ENCODE data around the gene DNAJB14. TPM values are rescaled to one million over a fixed set of nuclear protein-coding genes. Genes with fewer than 3 reads are reported as not detected.
A peak's percentile ranks its signal among the peaks of the same experiment; 100 is the strongest.

DNAJB14 gene
- total RNA-seq, 2 donors from 2014 or later = 46.1 to 60.5 TPM

GRCh38 chr4:99879458-99879857 is 67.0 kb downstream of the DNAJB14 start:
- Mint-ChIP-seq H3K27me3 (ENCODE audit: low read depth) (no peaks in the 10 kb centered on the region), H3K4me1 (ENCODE audit: low read depth) (no peaks in the 10 kb centered on the region), H3K27ac (peak overlapping the region; percentile 60), H3K4me3 (no peak overlapping the region), H3K9me3 (no peaks in the 10 kb centered on the region), H3K36me3 (ENCODE audit: insufficient read depth in 2 of 2) (peaks cover 3 to 11% of the 10 kb centered on the region in 2 donors)
- ATAC-seq (replicated peaks in 1 of 2) (no peak), DNase-seq (no peak)

DNA sequence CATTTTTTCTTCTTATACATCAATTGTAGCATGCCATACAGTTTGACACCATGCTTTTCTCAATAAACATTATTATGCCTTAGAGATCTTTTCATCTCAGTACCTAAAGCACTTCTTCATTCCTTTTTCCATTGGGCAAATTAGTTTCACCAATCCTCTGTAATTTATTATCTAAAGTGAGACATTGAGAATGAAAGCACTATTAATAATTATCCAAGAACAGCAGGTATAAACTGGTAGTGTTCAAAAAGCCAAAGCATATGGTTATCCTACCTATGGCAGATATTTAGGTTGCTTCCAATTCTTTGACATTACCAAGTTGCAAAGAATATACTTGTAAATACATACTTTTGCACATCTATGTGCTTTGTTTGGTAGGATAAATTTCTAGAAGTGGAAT is 67.8 kb downstream of the DNAJB14 start:
- Mint-ChIP-seq H3K36me3 (ENCODE audit: insufficient read depth in 2 of 2) (peaks cover 3 to 12% of the 10 kb centered on the region in 2 donors), H3K9me3 (no peaks in the 10 kb centered on the region), H3K27me3 (ENCODE audit: low read depth) (no peaks in the 10 kb centered on the region), H3K4me3 (no peak overlapping the region), H3K4me1 (ENCODE audit: low read depth) (no peaks in the 10 kb centered on the region), H3K27ac (peak overlapping the region; percentile 50)
- DNase-seq (no peak), ATAC-seq (replicated peaks in 1 of 2) (no peak)

DNA sequence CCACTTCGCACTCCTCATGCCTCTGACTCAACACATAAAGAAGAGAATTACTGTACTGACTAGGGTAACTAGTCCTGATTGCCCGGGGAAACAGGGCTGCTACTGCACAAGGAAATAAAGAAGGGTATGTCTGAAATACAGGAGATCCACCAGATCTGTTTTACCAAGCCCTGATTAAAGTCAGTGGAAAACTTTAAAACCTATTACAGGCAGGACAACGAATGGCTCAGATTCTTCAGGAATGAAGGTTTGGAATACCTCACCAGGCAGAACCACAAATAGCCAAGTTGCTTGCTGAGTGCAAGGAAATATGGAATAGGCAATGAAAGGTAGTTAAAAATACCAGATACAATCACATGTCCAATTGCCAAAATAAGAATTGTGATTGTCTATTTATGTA is 69.5 kb downstream of the DNAJB14 start:
- H3K4me3 Mint-ChIP-seq = no peak overlapping the region
- H3K27ac Mint-ChIP-seq = peak overlapping the region; percentile 7
- H3K27me3 Mint-ChIP-seq (ENCODE audit: low read depth) = no peaks in the 10 kb centered on the region
- peaks cover 16% of the 10 kb centered on the region for H3K4me1 Mint-ChIP-seq (ENCODE audit: low read depth)
- H3K9me3 Mint-ChIP-seq = no peaks in the 10 kb centered on the region
- ATAC-seq (replicated peaks in 1 of 2) (no peak), DNase-seq (no peak)
- H3K36me3 Mint-ChIP-seq (ENCODE audit: insufficient read depth in 2 of 2) = peaks cover 7 to 15% of the 10 kb centered on the region in 2 donors

- Mint-ChIP-seq H3K4me3 (no peak overlapping the region), H3K9me3 (peaks cover 0 to 2% of the 10 kb centered on the region in 2 donors), H3K36me3 (ENCODE audit: insufficient read depth in 2 of 2) (peaks cover 7 to 14% of the 10 kb centered on the region in 2 donors), H3K27ac (no peak overlapping the region), H3K27me3 (ENCODE audit: low read depth) (no peaks in the 10 kb centered on the region), H3K4me1 (ENCODE audit: low read depth) (peaks cover 22% of the 10 kb centered on the region)
- no peak for ATAC-seq (replicated peaks in 1 of 2)
- DNase-seq = no peak
Observed at GRCh38 chr4:99875071-99875470, 71.3 kb downstream of the DNAJB14 start.

- peaks cover 0 to 2% of the 10 kb centered on the region in 2 donors for H3K9me3 Mint-ChIP-seq
- peaks cover 12 to 22% of the 10 kb centered on the region in 2 donors for H3K36me3 Mint-ChIP-seq (ENCODE audit: insufficient read depth in 2 of 2)
- H3K27me3 Mint-ChIP-seq (ENCODE audit: low read depth) = no peaks in the 10 kb centered on the region
- ATAC-seq (replicated peaks in 1 of 2) (no peak), DNase-seq (no peak)
- H3K4me1 Mint-ChIP-seq (ENCODE audit: low read depth) = peaks cover 33% of the 10 kb centered on the region
- H3K4me3 Mint-ChIP-seq = no peak overlapping the region
- no peak overlapping the region for H3K27ac Mint-ChIP-seq
Observed at GRCh38 chr4:99872570-99872969, 73.8 kb downstream of the DNAJB14 start.

GRCh38 chr4:99868126-99868596 is 78.3 kb downstream of the DNAJB14 start:
- Mint-ChIP-seq H3K4me1 (ENCODE audit: low read depth) (peaks cover 41% of the 10 kb centered on the region), H3K4me3 (peak overlapping the region; percentile 41 to 58), H3K27ac (peak overlapping the region; percentile 40), H3K36me3 (ENCODE audit: insufficient read depth in 2 of 2) (peaks cover 12 to 34% of the 10 kb centered on the region in 2 donors), H3K27me3 (ENCODE audit: low read depth) (no peaks in the 10 kb centered on the region), H3K9me3 (peaks cover 0 to 2% of the 10 kb centered on the region in 2 donors)
- DNase-seq (peak; percentile 51 to 59), ATAC-seq (replicated peaks in 1 of 2) (peak; percentile 97 to 99)

- DNase-seq = no peak
- H3K27me3 Mint-ChIP-seq (ENCODE audit: low read depth) = no peaks in the 10 kb centered on the region
- H3K27ac Mint-ChIP-seq = no peak overlapping the region
- ATAC-seq (replicated peaks in 1 of 2) = no peak
- H3K36me3 Mint-ChIP-seq (ENCODE audit: insufficient read depth in 2 of 2) = peaks cover 8 to 30% of the 10 kb centered on the region in 2 donors
- no peaks in the 10 kb centered on the region for H3K9me3 Mint-ChIP-seq
- H3K4me3 Mint-ChIP-seq = no peak overlapping the region
- H3K4me1 Mint-ChIP-seq (ENCODE audit: low read depth) = peaks cover 51% of the 10 kb centered on the region
Observed at GRCh38 chr4:99863804-99864203, 82.6 kb downstream of the DNAJB14 start.

- ATAC-seq (replicated peaks in 1 of 2) (peak; percentile 88 to 92), DNase-seq (peak; percentile 53 to 59)
- H3K27me3 Mint-ChIP-seq (ENCODE audit: low read depth) = no peaks in the 10 kb centered on the region
- peak overlapping the region; percentile 88 for H3K27ac Mint-ChIP-seq
- peaks cover 3 to 21% of the 10 kb centered on the region in 2 donors for H3K36me3 Mint-ChIP-seq (ENCODE audit: insufficient read depth in 2 of 2)
- H3K9me3 Mint-ChIP-seq = no peaks in the 10 kb centered on the region
- peak overlapping the region; percentile 4 to 70 for H3K4me3 Mint-ChIP-seq
- peaks cover 62% of the 10 kb centered on the region for H3K4me1 Mint-ChIP-seq (ENCODE audit: low read depth)
Observed at GRCh38 chr4:99861120-99861905, 85.1 kb downstream of the DNAJB14 start.

GRCh38 chr4:99860521-99860920 is 85.9 kb downstream of the DNAJB14 start:
- ATAC-seq (replicated peaks in 1 of 2) (no peak), DNase-seq (no peak)
- Mint-ChIP-seq H3K27ac (no peak overlapping the region), H3K4me1 (ENCODE audit: low read depth) (peaks cover 70% of the 10 kb centered on the region), H3K4me3 (no peak overlapping the region), H3K27me3 (ENCODE audit: low read depth) (no peaks in the 10 kb centered on the region), H3K9me3 (no peaks in the 10 kb centered on the region), H3K36me3 (ENCODE audit: insufficient read depth in 2 of 2) (peaks cover 2 to 17% of the 10 kb centered on the region in 2 donors)

- Mint-ChIP-seq H3K4me1 (ENCODE audit: low read depth) (peaks cover 79% of the 10 kb centered on the region), H3K27ac (no peak overlapping the region), H3K27me3 (ENCODE audit: low read depth) (no peaks in the 10 kb centered on the region), H3K9me3 (no peaks in the 10 kb centered on the region), H3K36me3 (ENCODE audit: insufficient read depth in 2 of 2) (peaks cover 4 to 20% of the 10 kb centered on the region in 2 donors), H3K4me3 (no peak overlapping the region)
- ATAC-seq (replicated peaks in 1 of 2) (no peak), DNase-seq (no peak)
Observed at GRCh38 chr4:99859618-99860017, 86.8 kb downstream of the DNAJB14 start.

- H3K4me3 Mint-ChIP-seq = peak overlapping the region in 1 of 2 donors; percentile 62
- no peak overlapping the region for H3K27ac Mint-ChIP-seq
- H3K36me3 Mint-ChIP-seq (ENCODE audit: insufficient read depth in 2 of 2) = peaks cover 10 to 26% of the 10 kb centered on the region in 2 donors
- DNase-seq (no peak), ATAC-seq (replicated peaks in 1 of 2) (no peak)
- peaks cover 89% of the 10 kb centered on the region for H3K4me1 Mint-ChIP-seq (ENCODE audit: low read depth)
- H3K9me3 Mint-ChIP-seq = no peaks in the 10 kb centered on the region
- no peaks in the 10 kb centered on the region for H3K27me3 Mint-ChIP-seq (ENCODE audit: low read depth)
Observed at GRCh38 chr4:99857307-99857706, 89.1 kb downstream of the DNAJB14 start.

GRCh38 chr4:99856166-99856565 is 90.3 kb downstream of the DNAJB14 start:
- peaks cover 89% of the 10 kb centered on the region for H3K4me1 Mint-ChIP-seq (ENCODE audit: low read depth)
- ATAC-seq (replicated peaks in 1 of 2) (peak; percentile 32 to 55), DNase-seq (peak in 1 of 2 donors; percentile 40)
- H3K9me3 Mint-ChIP-seq = no peaks in the 10 kb centered on the region
- H3K36me3 Mint-ChIP-seq (ENCODE audit: insufficient read depth in 2 of 2) = peaks cover 10 to 26% of the 10 kb centered on the region in 2 donors
- peak overlapping the region; percentile 41 to 62 for H3K4me3 Mint-ChIP-seq
- H3K27ac Mint-ChIP-seq = peak overlapping the region; percentile 16
- H3K27me3 Mint-ChIP-seq (ENCODE audit: low read depth) = no peaks in the 10 kb centered on the region

DNA sequence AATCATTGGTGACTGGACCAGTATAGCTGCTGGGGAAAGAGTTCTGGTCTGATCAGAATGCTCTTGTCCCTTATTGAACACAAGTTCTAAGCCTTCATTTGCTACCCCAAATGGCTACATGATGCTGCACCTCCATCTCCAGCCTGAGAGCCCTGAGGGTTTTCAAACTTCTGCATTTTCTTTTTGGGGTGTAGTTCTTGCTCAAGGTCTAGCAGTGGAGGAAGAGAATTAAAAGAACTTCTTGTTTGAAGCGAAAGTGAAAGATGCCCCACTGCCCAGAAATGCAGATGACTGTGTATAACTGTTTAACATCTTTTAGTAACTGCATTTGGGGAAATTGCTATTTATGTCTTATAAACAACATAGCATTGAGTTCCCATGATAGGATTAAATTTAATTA is 90.7 kb downstream of the DNAJB14 start:
- Mint-ChIP-seq H3K36me3 (ENCODE audit: insufficient read depth in 2 of 2) (peaks cover 10 to 26% of the 10 kb centered on the region in 2 donors), H3K4me1 (ENCODE audit: low read depth) (peaks cover 89% of the 10 kb centered on the region), H3K27ac (peak overlapping the region; percentile 69), H3K9me3 (no peaks in the 10 kb centered on the region), H3K4me3 (peak overlapping the region; percentile 56 to 67), H3K27me3 (ENCODE audit: low read depth) (no peaks in the 10 kb centered on the region)
- DNase-seq (no peak), ATAC-seq (replicated peaks in 1 of 2) (peak in 1 of 2 donors; percentile 10)
